Caco-2 (cell line): ENCODE results near the gene ZNF625. TPM values are rescaled to one million over a fixed set of nuclear protein-coding genes. Genes with fewer than 3 reads are reported as not detected.

Source experiments
- BruUV-seq: library from RNA; stranded (reverse); fragments of 400-500 nt; replicated peaks from 2 replicates; lab custom pipeline; 2021; lab: Mats Ljungman, UMichigan
- CTCF ChIA-PET: fragments of 300-600 bp; sonication (Branson Sonifier 250); formaldehyde crosslinking; loops from one replicate; lab custom pipeline; 2022; ENCODE audit warnings: antibody characterized with exemption; lab: Charles Lee
- POLR2A ChIA-PET: fragments of 300-600 bp; sonication (Branson Sonifier 250); formaldehyde crosslinking; loops from one replicate; lab custom pipeline; 2022; ENCODE audit warnings: antibody characterized with exemption; lab: Charles Lee
- DNase-seq, 2 experiments: peaks; one replicate each; pipeline versions ENCODE4 v3.0.0 to v3.0.0-alpha.2; 2020 to 2022
- H3K27me3 ChIP-seq: replicated peaks from 2 replicates; pipeline ENCODE4 v1.6.0; 2011; ENCODE audit warnings: low read length; ENCODE audit not compliant: control insufficient read depth, insufficient read depth
- H3K36me3 ChIP-seq: 2 replicates; pipeline ENCODE4 v1.5.1; 2011; ENCODE audit warnings: low read length; ENCODE audit not compliant: control insufficient read depth, insufficient read depth
- H3K4me1 ChIP-seq: fragments of 250-450 bp; sonication (Bioruptor Pico); 2 replicates; pipeline ENCODE4 v1.5.1; 2020; ENCODE audit warnings: mild to moderate bottlenecking
- H3K4me3 ChIP-seq: 2 replicates; pipeline ENCODE4 v1.5.1; 2011; ENCODE audit warnings: low read depth, mild to moderate bottlenecking, control low read depth, low read length
- H3K9me3 ChIP-seq: fragments of 250-450 bp; sonication (Bioruptor Pico); 2 replicates; pipeline ENCODE4 v1.5.1; 2020; ENCODE audit warnings: mild to moderate bottlenecking, moderate library complexity
- H3K27ac Mint-ChIP-seq: one replicate; pipeline ENCODE4 v1.8.0; 2022; ENCODE audit warnings: mixed read lengths; ENCODE audit not compliant: unreplicated experiment
- H3K27me3 Mint-ChIP-seq: one replicate; pipeline ENCODE4 v1.8.0; 2022; ENCODE audit warnings: mixed read lengths; ENCODE audit not compliant: insufficient read depth, unreplicated experiment
- H3K36me3 Mint-ChIP-seq: one replicate; pipeline ENCODE4 v1.8.0; 2022; ENCODE audit warnings: mild to moderate bottlenecking, mixed read lengths; ENCODE audit not compliant: insufficient read depth, unreplicated experiment
- H3K4me1 Mint-ChIP-seq: one replicate; pipeline ENCODE4 v1.8.0; 2022; ENCODE audit warnings: low read depth, mixed read lengths; ENCODE audit not compliant: unreplicated experiment
- H3K4me3 Mint-ChIP-seq: one replicate; pipeline ENCODE4 v1.8.0; 2022; ENCODE audit warnings: mild to moderate bottlenecking, moderate library complexity, mixed read lengths; ENCODE audit not compliant: unreplicated experiment
- H3K9me3 Mint-ChIP-seq: one replicate; pipeline ENCODE4 v1.8.0; 2022; ENCODE audit warnings: mixed read lengths; ENCODE audit not compliant: unreplicated experiment
- intact Hi-C: fragments of 100-400 bp; cut with micrococcal nuclease; formaldehyde crosslinking; loops from one replicate; pipeline ENCODE4 v1.10.0; 2022; ENCODE audit not compliant: unreplicated experiment
- total RNA-seq: library from RNA; stranded (reverse); gene quantifications from 2 replicates; pipeline ENCODE4 v1.2.3, GENCODE V29; 2022
- TF ChIP-seq, protein P1 (sequence below), 2 experiments: fragments of 200-600 bp in 1 of 2; IDR thresholded peaks; 1 replicate in 1 of 2; 2 replicates in 1 of 2; pipeline versions ENCODE4 v1.5.1 to v1.8.0; 2011 to 2022; ENCODE audit warnings: antibody characterized with exemption in 1 of 2, control low read depth in 1 of 2, inconsistent platforms in 1 of 2, low read depth in 1 of 2, low read length in 1 of 2, mild to moderate bottlenecking in 1 of 2, moderate library complexity in 1 of 2; ENCODE audit not compliant: insufficient read depth in 1 of 2, severe bottlenecking in 1 of 2, unreplicated experiment in 1 of 2

The ZNF625 gene
- total RNA-seq, 1 experiment from 2014 or later = not detected

GRCh38 chr19:12141405-12141736 is 15.2 kb downstream of the ZNF625 start:
- Histone ChIP-seq H3K4me1 (0 out of 2 replicates have a peak, but pooled peaks cover 5% of the 10 kb centered on the region), H3K9me3 (no peaks in the 10 kb centered on the region; the same call in 1 of the 2 replicates), H3K4me3 (no peak overlapping the region), H3K27me3 (no peaks in the 10 kb centered on the region), H3K36me3 (peaks cover 3% of the 10 kb centered on the region)
- DNase-seq = no peak
- H3K36me3 Mint-ChIP-seq = peaks cover 35% of the 10 kb centered on the region
- no peaks in the 10 kb centered on the region for H3K27me3 Mint-ChIP-seq
- CTCF ChIA-PET = interaction anchor here (0.6 to 2.5 kb wide), 5 partner anchors 50 to 343 kb away, joined by 3 to 37 read pairs (median 9); partner anchors contain the start of genes ZNF491 and ZNF878
- H3K27ac Mint-ChIP-seq = peak overlapping the region; percentile 63
- POLR2A ChIA-PET = no interaction called here
- H3K9me3 Mint-ChIP-seq = peaks cover 9% of the 10 kb centered on the region
- H3K4me1 Mint-ChIP-seq = peaks cover 16% of the 10 kb centered on the region
- BruUV-seq = no TSS peak
- intact Hi-C loops = loop anchor here (1.0 to 5.0 kb wide), 4 partner anchors 153 to 444 kb away; partner anchors contain the start of gene ZNF440
- H3K4me3 Mint-ChIP-seq = peak overlapping the region; percentile 88
- TF ChIP-seq, protein P1, sequence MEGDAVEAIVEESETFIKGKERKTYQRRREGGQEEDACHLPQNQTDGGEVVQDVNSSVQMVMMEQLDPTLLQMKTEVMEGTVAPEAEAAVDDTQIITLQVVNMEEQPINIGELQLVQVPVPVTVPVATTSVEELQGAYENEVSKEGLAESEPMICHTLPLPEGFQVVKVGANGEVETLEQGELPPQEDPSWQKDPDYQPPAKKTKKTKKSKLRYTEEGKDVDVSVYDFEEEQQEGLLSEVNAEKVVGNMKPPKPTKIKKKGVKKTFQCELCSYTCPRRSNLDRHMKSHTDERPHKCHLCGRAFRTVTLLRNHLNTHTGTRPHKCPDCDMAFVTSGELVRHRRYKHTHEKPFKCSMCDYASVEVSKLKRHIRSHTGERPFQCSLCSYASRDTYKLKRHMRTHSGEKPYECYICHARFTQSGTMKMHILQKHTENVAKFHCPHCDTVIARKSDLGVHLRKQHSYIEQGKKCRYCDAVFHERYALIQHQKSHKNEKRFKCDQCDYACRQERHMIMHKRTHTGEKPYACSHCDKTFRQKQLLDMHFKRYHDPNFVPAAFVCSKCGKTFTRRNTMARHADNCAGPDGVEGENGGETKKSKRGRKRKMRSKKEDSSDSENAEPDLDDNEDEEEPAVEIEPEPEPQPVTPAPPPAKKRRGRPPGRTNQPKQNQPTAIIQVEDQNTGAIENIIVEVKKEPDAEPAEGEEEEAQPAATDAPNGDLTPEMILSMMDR (IDR thresholded peaks at IDR 0.05; ENCODE audit: insufficient read depth in 1 of 2, low read depth in 1 of 2, low read length in 1 of 2, severe bottlenecking in 1 of 2, unreplicated experiment in 1 of 2) = no peak

DNA sequence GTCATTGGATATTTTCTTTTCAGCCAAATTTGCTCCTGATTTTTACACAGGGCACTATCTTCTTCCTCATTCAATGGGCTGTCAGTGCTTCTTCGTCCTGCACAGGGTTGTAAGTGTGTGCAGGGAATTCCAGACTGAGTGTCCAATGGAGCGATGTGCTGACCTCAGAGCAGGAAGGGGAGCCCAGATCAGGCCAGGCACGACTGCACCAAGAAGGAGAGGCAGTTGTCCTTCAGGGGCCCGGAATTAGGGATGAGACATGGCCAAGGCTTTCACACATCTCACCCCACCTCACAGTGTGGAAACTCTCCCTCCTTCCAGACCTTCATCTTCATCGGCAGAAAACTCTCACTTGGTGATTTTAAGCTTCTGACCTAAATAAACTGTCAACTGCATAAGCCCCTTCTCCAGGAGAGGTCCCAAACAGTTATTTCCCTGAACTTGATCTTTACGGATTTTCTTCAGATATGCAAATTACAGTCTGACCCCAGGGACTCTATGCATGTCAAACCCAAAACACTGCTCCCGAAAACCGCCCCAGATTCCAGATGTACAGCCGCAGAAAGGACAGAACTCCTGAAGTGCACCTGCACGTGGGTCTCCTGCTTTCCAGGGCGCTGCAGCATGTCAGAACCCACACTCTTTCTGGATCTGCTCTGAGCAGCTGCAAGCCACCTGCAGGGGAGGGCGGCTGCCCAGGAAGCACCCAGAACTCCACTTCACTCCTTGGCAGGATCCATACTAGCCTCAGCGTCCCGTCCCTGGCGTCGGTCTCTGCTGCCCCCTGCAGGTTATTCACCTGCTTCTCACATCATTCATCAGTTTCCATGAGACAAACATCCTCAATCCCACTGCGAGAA is 15.8 kb downstream of the ZNF625 start:
- H3K4me3 Mint-ChIP-seq = peak overlapping the region; percentile 88
- ChIA-PET POLR2A (interaction anchor here (0.6 to 1.0 kb wide), 5 partner anchors 22 to 470 kb away, joined by 3 to 5 read pairs (median 3); partner anchors contain the start of genes ZNF136, ZNF442, ZNF490 and ZNF563), CTCF (interaction anchor here (0.6 to 2.5 kb wide), 13 partner anchors 9 to 582 kb away, joined by 3 to 37 read pairs (median 5); partner anchors contain the start of genes ELOF1, ZNF442, ZNF491 and ZNF564)
- H3K9me3 Mint-ChIP-seq = peaks cover 9% of the 10 kb centered on the region
- peak; percentile 86 to 87 for DNase-seq
- BruUV-seq = no TSS peak
- H3K4me1 ChIP-seq = 0 out of 2 replicates have a peak, but pooled peaks cover 5% of the 10 kb centered on the region
- peaks cover 16% of the 10 kb centered on the region for H3K4me1 Mint-ChIP-seq
- H3K27me3 ChIP-seq = no peaks in the 10 kb centered on the region
- intact Hi-C loops = loop anchor here (1.0 to 5.0 kb wide), 6 partner anchors 81 to 443 kb away; partner anchors contain the start of gene ZNF440
- TF ChIP-seq, protein P1 (IDR thresholded peaks at IDR 0.05; ENCODE audit: insufficient read depth in 1 of 2, low read depth in 1 of 2, low read length in 1 of 2, severe bottlenecking in 1 of 2, unreplicated experiment in 1 of 2) = peak; percentile 88 to 90
- H3K27me3 Mint-ChIP-seq = no peaks in the 10 kb centered on the region
- peaks cover 38% of the 10 kb centered on the region for H3K36me3 Mint-ChIP-seq
- H3K27ac Mint-ChIP-seq = peak overlapping the region; percentile 90
- H3K4me3 ChIP-seq = peak overlapping the region; percentile 89
- H3K36me3 ChIP-seq = peaks cover 3% of the 10 kb centered on the region
- H3K9me3 ChIP-seq = peaks cover 4% of the 10 kb centered on the region; the same call in 1 of the 2 replicates
